NCI-H2107 treated with DMSO at 0.1 percent for 48 hours (cell line): ENCODE results near the gene MYOG.

Source experiments
- DNase-seq: peaks from one replicate; lab custom pipeline; 2025; ENCODE audit not compliant: unreplicated experiment; lab: John Stamatoyannopoulos, UW

Gene MYOG

DNA sequence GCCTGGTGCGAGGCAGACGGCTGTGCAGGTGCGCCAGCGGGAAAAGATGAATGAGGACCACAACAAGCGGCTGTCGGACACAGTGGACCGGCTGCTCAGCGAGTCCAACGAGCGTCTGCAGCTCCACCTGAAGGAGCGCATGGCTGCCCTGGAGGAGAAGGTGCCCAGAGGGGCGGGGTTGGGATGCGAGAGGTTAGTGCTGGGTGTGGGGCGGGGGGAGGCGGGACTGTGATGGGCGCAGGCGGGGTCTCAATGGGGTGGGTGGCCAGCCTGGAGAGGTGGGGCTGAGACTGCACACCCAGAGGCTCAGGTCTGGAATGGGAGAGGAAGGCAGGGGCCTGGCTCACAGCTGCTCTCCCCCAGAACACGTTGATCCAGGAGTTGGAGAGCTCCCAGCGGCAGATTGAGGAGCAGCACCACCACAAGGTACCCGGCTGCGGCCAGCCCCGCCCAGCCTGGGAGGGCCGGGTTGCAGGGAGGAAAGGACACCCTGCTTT, 37.2 kb downstream of the MYOG start:
- peak; percentile 63 for DNase-seq

GRCh38 chr1:203048086-203048485, 37.7 kb downstream of the MYOG start:
- no peak for DNase-seq

DNA sequence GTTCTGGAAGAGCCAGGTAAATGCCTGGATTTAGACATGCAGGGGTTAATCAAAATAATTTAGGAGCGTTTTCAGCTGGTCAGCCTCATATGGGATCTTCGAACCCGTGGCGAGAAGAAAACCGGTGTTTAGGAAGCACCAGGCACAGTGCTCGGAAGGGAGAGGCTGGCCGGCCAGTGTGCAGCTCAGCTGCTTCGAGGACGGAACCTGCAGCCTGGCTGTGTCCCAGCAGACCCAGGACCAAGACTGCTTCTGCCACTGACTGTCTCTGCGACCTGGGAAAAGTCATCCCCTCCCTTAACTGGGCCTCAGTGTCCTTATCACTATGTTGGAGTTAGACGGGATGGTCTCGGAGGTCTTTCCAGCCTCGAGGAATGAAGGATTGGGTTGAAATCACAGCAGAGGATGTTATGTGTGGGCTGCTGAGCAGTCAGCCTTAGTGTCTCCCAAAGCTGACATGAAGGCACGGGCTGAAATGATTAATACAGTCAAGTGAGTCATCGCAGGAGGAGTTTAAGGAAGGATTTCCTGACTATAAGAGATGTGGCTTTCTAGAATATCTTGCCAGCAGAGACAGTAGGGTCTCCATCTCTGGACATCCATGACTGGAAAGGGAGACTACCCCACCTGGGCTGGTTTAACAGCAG, 38.7 kb downstream of the MYOG start:
- no peak for DNase-seq

DNA sequence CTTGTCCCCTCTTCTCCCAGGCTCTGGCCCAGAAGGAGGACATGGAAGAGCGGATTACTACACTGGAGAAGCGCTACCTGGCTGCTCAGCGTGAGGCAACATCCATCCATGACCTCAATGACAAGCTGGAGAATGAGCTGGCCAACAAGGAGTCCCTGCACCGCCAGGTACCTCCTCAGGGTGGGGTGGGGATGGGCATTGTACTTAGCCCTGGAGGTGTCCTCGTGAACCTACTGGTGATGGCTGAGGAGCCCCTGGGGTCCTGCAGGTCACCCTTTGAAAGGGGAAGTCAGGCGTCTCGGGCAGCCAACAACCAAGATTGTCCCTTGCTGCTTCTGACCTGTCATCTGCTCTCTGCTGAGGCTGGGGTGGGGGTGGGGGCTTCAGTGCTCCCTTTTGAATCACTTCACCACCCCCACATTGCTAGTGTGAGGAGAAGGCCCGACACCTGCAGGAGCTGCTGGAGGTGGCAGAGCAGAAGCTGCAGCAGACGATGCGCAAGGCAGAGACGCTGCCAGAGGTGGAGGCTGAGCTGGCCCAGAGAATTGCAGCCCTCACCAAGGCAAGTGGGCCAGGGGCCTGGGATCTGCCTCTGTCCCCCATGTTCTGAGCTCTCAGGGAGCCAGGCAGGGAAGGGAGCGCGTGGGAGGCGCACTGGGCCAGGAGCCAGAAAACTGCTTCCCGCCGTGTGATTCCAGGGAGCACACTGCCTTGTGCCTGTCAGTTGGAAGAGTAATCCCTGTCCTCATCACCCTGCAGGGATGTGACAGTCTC, 39.8 kb downstream of the MYOG start:
- DNase-seq: no peak

DNA sequence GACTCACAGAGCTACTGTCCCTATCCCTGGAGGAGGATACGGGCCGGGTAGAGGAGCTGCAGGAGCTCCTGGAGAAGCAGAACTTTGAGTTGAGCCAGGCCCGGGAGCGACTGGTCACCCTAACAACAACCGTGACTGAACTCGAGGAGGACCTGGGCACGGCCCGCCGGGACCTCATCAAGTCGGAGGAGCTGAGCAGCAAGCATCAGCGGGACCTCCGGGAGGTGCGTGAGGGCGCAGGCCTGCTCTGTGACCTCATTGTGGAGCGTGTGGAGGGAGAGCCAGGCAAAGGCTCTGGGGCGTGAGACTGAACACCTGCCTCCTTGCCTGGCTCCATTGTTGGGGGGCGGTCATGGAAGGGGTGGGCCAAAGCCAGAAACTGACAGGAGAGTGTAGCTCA, 40.5 kb downstream of the MYOG start:
- no peak for DNase-seq

DNA sequence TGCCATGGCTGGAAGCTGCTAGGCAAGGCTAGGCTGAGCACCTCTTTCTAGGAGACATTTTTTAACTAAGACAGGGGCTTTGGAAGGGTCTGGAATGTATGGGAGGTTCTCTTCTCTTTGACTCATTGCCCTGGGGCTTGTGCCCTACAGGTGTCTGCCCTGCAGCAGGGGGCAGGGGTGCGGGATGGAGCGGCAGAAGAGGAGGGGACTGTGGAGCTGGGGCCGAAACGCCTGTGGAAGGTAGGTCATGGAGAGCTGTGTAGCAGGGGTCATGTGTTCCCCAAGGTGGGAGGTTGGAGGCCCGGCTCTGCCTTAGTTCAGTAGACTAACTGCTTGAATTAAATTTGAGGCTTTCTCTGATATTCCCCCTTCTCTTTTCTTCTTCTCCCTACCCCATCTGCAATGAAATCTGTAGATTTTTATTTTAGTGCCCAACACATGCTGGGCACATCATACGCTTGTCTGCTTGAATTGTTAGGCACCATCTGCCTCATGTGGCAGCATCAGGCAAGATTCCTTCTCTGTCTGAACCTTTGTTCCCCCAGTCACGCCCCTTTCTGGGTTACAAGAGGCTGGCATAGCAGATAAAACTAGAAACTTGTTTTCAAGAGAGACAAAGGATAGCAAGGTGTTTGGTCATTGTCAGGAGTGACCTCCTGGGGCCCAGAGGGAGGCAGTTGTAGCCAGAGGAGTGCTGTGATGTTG, 41.1 kb downstream of the MYOG start:
- DNase-seq: no peak

DNA sequence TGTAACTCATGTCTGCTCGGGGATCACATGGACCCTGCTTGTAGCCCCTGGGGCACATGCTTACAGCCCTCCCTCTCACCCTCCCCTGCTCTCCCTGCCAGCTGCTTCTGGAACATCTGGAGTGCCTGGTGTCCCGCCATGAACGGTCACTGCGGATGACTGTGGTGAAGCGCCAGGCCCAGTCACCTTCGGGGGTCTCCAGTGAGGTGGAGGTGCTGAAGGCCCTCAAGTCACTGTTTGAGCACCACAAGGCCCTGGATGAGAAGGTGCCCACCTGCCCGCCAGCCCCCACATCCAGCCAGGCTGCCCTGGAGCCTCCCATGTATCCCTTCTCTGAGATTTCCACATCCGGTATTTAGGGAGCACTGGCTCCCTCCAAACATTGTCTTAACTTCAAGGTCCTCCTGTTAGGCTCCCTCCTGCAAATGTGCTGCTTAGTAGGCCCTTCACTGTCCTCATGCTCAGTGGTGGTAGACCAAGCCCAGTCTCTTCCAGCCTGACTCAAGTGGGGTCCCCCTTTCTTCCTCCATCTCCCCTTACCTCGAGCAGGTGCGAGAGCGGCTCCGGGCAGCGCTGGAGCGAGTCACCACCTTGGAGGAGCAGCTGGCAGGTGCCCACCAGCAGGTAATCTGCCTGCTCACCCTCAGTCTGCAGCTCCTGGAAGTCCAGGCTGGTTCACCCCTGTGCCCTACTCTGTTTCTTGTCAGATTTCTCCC, 41.8 kb downstream of the MYOG start:
- DNase-seq: no peak

DNA sequence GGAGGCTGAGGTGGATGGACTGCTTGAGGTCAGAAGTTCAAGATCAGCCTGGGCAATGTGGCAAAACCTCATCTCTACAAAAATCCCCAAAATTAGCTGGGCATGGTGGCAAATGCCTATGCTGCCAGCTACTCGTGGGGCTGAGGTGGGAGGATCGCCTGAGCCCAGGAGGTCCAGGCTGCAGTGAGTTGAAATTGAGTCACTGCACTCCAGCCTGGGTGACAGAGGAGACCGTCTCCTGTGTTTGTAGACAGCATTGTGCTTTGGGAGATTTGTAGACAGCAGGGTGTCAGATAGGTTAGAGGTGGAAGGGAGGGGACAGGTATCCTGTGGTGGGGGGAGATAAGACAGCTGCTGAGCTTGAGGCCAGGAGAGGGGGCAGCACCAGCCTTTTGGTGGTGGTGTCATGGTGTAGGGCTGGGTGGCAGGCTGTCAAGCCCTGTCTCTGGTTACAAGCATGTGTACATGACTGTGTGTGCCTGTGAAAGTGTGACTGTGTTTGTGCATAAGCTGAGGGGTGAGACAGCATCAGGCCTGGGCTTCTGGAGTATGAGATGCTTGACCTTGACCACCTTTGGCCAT, 44.4 kb downstream of the MYOG start:
- no peak for DNase-seq

DNA sequence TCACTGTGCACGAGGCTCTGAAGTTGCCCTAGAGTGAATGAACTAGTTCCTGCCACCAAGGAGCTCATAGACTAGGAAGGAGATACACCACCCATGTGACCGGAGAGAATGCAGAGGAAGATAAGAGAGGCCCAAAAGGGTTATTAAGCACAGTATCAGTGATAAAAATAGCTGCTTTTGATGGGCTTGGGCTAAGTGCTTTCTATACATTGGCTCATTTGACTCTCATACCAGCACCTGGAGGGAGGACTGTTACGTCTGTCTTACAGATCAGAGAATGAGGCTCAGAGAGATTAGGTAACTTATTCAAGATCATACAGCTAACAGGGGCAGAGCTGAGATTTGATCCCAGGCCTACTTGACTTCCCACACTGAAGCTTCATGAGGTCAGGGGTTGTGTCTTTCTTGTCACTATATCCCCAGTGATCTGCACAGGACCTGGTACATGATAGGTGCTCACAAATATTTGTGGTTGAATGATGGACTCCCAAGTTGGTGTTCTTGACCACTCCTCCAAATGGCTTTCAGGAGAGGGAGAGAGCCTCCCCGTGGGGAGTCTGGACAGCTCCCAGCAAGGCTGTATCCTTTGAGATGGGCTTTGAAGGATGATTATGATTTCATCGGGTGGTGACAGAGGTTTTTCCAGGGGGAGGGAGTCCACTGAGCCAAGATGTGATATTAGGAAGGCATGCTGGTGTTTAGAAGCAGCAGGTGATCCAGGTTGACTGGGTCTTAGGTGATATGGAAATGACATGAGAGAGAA, 45.1 kb downstream of the MYOG start:
- no peak for DNase-seq

- no peak for DNase-seq
Measured at GRCh38 chr1:203039609-203040512, 46.0 kb downstream of the MYOG start.

GRCh38 chr1:203038891-203039608, 46.8 kb downstream of the MYOG start:
- peak; percentile 70 for DNase-seq

- DNase-seq: no peak
Measured at GRCh38 chr1:203038217-203038741, 47.5 kb downstream of the MYOG start.

DNA sequence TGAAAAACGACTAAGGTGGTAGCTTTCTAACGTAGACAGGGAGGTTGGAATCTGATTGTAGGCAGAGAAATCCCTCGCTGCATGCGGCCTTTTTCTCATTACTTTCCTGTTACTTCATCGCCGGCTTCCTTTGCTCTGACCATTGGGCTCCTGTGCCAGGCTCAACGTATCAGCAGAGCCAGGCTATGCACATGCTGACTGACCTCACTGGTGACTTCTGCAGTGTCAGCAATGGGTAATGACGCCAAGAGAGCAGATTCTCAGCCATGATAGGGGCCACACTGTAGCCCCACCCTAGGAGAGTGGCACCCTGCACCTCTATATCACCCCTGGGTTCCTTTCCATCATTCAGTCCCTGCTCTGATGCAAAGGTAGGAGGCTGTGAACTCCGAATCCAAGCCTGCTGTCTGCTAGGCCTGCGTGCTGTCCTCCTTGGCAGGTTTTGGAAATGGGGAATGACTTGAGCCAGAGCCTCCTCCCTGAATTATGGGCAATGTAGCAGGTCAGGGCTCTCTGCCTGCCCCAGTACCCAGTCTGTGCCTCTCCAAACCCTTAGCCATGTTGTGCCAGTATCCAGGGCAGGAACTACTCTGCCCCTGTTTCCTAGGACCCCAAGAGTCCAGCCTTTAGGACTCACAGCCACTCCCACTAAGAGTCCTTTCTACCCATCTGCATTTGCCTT, 48.2 kb downstream of the MYOG start:
- no peak for DNase-seq

DNA sequence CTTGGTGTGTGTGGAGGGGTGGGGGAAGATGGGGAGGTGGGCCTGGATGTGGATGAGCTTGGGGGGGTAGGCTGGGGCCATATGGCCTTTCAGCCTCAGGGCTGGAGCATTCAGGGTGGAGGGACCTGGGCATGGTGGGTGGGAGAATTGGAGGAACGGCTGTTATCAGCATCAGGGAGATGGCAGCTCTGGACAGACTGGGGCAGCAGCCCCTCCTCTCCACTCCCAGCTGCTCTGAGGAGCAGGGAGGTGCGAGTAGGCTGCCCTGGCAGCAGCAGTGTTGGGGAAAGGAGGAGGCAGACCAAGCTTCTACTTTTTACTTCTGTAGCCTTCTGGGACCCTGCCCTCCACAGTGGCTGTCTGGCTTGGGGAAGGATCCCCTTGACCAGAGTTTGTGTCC, 49.3 kb downstream of the MYOG start:
- DNase-seq: no peak

DNA sequence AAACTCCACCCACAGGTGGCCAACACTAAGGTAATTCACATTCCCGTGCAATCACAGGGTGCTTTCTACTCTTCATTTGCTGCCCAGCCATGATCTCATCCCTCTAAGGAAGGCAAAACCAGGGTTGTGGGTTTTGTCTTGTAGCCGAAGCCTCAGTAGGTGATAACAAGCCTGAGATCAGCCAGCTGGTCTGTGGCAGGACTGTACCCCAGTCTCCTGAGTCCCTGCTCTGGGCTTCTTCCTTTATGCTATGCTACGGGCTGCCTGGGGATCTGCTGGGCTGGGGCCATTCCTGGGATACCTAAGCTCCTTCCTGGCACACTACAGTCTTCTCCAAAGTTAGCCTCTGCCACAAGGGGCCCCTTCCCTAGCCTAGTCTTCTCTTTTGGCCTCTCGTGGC, 49.7 kb downstream of the MYOG start:
- no peak for DNase-seq

DNA sequence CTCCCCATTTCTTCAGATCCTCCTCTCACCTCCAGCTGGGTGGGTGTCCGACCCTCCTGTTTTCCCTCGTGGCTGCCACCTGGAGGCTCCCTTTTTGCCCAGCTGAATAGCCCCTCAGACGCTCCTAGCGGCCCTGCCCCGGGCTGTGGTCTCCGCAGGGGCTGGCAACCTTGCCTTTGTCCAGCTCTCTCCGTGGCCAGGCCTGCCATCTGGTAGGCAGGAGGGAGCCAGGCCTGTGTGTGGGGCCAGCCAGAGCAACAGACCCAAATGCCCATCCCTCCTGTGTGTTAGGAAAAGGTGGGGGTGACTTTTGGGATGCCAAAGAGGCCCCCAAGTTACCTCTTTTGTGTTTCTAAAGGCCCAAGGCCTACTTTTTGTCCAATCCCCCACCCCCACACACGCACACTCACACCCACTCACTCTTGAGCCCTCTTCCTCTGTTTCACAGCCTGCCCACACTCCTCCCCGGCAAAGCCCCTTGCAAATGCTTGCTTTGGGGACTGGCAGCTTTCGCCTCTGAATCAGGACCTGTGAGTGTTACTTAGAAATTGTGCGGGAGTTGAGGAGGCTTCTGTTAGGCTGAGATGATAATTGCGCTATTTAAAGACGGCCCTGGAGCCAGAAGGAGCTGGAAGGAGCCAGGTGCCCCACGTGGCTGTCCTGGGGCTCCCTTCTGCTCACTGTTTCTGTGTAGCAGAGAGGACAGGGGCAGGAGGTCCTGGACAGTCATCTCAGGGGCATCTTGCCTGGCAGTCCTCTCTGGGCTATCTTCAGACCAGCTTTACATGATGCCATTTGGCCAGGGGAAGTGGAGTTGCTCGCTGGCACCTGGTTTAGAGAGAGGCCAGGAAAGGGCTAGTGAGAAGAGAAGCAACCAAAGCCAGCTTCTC, 50.5 kb downstream of the MYOG start:
- no peak for DNase-seq
